Stimulated activated CD8-positive, alpha-beta memory T cell treated with anti-CD3 and anti-CD28 coated beads, Interleukin-2, amount 100 ng/mL, for 48 hours (primary cell): ENCODE measurements around the gene NTM.

Experiments used
- DNase-seq, 2 donors: peaks; one replicate each; pipeline ENCODE4 v3.0.0-alpha.2; 2020; ENCODE audit warnings: low read depth in 2 of 2

Gene NTM

DNA sequence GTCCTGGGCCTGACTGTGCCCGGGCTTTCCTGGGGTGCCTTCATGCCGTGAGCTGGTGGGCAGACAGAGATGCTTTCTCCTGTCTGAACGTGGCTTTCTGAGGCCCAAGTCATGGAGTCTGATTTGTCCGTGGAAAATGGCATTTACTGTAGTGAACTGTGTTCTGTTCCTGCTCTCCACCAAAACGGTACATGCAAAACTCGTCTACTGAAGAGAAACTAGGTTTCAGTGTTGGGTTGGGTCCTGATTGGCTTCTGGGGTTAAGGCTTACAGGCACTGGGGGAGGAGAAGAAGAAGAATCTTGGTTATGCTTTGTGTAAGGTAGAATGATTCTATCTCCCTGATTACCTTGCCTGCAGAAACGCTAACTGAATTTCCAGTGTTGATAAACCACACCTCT is 541.7 kb downstream of the NTM start:
- DNase-seq: no peak

DNA sequence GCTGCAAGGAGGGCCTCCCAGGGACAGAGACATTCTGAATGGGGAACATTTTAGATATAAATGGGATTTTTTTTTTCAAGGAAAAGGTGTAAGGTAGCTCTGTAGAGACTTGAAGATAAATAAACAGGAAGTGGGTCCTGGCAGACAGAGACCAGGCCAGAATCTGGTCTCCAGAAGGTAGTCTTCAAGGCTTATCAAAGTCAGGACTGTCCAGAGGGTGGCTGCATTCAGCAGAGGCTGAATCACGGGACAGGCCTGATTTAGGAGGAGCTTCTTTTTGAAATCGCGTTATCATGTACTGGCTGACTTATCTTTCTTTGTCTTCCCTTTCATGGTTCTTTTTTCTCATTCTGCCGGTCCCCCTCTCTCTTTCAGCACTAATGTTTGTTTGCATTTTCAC is 542.9 kb downstream of the NTM start:
- DNase-seq: no peak

DNA sequence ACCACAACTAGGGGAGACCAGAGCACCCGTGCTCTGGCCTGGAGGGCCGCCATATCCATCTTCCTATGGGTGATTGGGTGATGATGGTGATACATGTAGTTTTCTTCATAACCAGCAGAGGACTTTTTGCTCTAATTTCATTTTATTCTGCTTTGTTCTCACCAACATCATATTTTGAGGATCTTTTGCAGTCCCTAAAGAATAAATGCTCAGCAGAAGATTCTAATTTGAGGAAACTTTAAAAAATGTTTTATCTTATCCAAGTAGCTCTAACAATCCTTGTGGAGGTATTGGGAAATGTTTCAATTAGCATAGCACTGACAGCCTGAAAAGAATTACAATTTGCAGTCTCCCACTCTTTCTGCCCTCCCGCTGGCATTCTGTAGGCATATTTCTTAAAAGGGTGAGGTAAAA is 544.0 kb downstream of the NTM start:
- no peak for DNase-seq

DNA sequence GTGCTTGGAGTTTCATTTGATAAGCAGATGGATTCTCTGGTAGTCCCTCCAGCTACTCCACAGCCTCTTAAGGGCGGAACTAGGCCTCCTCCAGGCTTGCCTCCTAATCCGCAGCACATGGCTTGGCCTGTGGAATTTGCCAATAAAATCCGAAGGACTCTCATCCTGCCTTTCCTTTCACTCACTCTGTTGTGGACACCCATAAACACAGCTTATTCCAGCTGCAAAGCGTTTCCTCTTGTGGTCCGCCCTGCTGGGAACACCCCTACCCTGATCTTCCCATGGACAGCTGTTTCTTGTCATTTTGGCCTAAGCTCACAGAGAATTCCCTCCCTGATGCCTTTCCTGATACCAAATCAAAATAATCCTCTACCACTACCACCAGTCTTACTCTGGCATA is 546.2 kb downstream of the NTM start:
- no peak for DNase-seq

DNA sequence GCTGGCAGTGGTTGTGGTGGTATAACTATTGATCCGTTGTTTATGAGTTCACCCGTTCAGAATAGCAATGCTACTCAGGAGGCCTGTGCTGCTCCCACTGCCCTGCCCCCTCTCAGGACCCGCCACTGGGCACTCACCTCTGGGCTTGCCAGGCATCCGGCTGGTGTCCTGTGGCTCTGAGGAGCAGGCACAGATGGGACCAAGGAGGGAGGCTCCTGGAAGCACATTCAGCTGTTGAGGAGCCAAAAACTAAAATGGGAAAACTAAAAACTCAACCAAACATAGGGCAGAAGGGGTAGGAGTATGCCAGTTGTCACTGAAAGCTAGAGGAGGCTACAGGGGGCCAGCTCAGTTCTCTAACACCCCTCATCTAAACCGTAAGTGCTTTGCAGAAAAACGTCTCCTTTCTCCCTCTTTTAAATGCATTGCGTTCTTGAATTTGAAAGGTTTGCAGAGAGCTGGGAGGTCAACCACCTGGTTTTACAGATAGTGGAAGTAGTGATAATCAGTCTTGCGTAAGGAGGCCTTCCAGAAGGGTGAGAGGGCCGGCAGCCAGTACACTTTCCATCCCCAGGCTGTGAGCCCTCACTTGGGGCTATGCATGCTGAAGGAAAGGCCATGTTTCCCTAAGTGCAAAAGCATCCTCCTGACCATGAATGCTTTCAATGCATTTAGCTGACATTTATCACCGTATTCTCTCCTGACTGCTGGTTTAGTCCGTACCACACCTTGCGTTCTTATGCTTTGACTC is 547.4 kb downstream of the NTM start:
- no peak for DNase-seq

DNA sequence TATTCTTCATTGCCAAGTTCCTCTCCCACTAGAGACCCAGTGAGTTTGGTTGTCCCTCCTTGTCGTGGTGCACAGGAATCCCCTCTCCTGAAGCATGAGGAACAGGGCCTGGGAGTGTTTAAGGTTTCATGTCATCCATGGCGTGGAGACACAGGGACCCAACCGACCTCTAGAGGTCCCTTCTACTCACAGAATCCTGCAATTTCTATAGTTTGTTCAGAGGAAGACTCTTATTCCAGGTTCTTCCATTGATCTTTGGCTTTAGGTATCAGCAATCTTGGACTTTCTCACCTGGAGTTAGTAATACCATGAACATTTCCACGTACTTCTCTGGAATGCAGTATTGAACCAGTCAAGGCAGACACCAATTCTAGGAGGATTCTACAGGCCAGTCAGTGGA is 548.2 kb downstream of the NTM start:
- no peak for DNase-seq

DNA sequence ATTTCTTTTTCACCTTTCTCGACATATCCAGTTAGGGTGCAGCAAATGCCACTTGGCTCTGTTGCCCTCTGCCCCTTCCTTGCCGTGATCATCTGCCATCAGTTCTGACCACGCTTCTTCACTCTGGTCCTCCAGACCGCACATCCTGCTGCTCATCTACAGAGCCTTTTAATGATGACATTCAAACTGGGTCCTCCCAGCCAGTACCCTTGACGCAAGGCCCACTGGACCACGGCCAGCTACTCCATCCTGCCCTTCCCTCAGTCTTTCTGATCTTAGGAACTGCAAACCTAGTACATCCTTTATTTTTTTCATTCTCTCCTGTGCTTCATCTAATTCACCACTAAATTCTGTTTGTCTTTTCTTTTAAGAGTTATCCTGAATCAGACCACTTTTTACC is 551.8 kb downstream of the NTM start:
- no peak for DNase-seq

DNA sequence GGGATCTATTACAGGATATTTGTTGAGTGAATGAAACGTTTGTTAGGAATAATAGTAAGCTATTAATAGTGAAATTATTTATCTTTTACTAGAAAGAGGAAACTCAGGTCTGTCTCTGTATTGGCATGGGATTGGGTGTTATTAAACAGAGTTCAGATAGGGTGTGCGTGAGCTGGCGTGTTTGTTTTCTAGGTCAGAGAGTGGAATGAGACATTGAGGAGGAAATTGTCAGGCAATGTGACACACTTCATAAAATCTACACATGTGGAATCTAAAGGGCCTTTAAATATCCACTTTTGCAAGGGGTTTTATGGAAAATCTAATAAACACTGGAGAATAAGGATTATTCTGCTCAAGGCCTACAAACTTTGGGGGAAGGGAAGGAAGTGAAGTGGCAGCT is 552.9 kb downstream of the NTM start:
- DNase-seq: no peak

DNA sequence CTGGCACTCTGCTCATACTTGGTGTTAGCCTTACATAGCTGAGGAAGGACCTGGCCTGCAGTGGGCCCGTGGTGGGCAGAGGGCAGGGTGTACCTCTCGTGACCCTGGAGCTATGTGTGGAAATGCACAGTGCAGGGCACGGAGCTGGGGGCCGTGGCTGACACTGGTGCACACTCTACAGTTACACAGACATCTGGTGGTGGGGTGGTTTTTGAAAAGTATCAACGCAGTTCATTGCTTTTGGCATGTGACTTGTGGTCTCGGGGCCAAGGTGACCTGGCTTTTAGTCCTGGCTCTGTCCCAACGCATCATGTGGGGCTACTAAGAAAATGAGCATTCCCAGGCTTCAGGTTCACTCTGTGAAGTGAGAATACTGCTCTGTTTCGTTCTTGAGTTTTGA is 553.6 kb downstream of the NTM start:
- DNase-seq: no peak

DNA sequence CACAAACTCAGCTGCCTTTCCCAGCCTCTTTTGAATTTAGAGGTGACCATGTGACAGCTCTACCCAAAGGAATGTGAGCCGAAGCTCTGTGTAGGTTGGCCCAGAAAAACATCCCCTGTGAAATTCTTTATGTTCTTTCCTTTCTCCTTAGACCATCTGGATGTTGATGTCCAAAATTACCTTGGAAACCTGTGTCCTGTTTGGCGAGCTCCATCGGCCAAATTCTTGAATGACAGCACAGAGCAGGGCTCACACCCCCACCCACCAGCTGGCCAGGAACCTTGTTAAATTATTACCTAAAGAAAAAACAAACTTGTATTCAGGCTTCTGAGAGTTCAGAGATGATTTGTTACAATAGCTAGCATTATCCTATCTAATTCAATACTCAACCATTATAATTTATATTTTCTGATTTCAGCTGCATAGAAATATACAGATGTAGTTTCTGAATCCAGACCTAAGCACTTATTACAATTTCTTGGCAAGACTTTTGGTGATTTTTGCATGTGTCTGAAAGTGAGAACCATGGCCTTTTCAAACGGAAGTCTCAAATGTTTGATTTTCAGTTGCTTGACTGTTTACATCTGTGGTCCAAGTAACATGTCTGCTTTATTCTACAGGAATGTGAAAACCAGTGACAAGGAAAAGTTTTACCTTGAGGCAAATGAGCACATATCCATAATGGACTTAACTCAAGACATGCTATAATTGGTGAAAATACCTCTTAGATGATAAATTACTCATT is 554.2 kb downstream of the NTM start:
- DNase-seq: no peak

DNA sequence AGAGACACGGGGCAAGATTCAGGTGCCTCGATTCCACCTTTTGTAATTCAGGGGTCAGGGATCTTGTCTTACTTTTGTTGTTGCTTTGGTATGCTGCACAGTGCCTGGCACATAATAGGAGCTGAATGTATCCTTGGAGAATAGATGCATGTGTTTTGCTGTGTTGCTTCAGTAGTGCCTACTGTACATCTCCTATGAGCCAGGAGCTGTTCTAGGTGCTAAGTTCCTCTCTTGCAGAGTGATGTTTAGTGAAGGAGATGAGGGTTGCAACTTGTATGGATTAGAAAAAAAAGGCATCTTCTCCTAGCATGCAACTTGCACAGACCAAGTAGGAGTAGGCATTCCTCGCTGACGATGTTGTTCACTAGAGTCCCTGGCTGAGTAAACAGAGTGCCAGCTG is 555.4 kb downstream of the NTM start:
- DNase-seq: no peak

DNA sequence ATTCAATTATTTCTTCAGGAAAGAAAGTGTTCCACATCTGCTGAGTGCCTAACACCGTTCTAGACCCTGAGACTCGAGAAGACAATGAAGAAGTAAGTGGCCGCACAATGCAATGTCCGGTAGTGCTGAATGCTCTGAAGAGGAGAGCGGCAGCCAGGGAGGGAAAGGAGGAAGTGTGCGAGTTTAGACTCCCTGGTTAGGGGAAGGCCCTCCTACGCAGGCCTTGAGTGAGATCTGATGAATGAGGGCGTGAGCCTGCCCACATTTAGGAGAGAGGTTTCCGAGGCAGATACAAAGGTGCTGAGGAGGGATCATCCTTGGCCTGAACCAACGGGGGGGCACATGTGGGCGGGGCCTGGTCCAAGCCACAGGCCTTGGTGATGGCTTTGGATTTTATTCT is 558.6 kb downstream of the NTM start:
- no peak for DNase-seq

DNA sequence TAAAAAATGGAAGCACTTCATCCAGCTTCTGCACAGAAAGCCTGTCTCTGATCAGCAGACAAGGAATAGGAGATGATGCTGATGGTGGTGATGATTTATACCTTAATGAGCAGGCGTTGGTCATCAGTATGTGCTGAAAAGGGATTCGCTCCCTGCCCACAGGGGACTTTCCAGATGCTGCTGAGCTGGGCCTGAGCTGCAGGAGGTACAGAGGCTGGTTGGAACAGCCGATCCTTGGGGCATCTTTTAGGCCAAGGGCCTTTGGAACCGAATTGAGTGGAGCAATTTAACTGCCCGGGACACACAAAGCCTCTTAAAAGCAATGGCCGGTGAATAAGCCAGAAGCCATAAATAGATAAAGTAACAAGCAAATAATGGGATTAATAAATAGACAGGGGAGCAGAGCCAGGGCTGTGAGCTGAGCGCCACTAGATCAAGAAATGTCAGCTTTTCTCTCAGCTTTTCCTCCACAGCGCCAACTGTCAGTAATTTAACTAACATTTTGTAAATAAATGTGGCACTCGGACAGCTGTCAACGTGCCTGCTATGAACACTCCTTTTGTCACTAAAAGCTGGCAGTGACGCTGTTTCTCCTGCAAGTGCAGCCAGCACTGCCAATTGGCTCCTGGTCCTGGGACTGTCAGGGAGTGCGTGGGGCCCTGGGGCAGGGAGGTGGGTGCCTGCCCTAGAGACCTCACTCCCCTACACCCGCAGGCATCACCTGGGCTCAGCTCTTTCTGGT is 562.3 kb downstream of the NTM start:
- no peak for DNase-seq

DNA sequence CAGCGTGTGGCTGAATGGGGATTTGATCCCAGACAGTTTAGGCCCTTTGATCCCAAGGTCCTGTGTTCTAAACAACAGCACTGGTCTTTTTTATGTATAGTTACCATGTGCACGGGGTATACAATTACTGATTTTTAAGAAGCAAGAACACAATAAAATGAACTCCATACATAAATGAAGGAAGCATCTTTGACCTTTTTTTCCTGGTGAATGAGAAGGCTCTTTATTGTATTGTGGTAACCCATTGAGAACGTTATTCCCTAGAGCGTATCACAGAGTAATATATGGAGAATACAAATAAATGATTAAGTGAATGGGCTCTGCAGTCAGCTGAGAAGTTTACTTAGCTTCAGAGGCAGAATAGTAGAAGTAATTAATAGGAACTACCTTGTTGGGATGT is 563.6 kb downstream of the NTM start:
- no peak for DNase-seq

DNA sequence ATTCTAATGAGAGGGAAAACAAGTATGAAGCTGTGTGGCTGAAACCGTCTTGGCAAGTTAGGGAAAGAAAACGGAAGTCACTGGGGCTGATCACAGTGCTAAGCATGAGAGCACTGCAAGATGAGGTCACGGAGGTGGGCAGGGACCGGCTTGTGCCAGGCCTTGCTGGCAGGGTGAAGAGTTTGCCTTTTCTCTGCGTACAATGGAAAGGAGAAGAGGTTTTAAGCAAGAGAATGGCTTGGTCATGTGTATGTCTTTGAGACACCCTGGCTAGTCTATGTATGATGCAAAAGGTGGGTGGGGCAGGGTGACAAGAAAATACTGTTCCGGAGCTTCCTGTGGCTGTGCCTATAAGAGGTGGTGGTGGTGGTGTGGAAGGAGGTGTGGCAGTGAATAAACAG is 567.9 kb downstream of the NTM start:
- DNase-seq: no peak

DNA sequence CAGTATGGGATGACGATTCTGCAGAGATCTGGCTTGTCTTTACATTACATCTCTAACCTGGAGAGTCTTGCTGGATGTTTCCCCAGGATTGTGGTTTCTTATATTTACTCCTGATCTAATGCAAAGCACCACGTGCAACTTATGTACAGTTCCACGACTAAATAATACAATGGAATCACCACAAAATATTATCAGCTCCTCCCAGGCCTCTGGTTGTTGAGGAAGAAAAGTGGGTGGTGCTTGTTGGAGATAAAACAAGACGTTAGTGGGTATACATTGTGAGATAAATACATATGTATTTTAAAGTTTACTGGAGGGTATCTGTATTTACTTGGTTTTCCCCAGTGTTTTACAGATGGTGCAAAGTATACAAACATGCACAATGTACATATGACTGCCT is 569.7 kb downstream of the NTM start:
- DNase-seq: no peak

DNA sequence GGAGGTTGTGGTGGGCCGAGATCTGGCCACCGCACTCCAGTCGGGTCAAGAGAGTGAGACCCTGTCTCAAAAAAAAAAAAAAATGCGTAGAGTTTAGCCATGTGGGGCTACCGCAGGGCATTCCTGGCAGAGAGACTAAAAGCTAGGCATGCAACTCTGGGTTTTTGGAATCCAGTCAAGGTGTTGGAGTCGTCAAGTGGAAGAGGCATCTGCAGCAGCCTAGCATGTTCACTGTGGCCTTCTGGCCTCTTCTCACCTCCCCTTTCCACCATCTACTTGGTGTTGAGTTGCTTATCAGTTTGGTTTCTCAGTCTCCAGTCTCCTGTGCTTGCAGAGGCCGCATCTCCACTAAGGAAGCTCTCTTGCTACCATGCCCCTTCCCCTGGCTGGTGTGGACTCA is 572.5 kb downstream of the NTM start:
- no peak for DNase-seq

DNA sequence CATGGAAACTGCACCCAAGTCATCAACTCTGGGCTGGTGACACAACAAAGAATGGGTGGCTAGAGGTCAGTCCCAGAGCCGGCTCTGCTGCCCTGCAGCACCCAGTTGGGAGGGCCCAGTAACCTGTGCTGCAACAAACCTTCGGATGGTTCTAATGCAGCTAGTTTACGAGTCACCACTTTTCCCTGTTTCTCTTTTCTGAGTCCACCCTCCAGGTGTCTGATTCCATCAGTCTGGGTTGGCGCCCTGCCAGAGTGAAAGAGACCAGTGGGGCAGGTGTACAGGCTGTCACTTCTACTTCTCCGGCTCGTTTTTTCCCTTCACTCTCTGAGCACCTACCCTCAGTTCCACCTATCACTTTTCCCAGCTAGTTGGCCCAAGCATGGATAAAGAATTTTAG is 572.9 kb downstream of the NTM start:
- DNase-seq: no peak

DNA sequence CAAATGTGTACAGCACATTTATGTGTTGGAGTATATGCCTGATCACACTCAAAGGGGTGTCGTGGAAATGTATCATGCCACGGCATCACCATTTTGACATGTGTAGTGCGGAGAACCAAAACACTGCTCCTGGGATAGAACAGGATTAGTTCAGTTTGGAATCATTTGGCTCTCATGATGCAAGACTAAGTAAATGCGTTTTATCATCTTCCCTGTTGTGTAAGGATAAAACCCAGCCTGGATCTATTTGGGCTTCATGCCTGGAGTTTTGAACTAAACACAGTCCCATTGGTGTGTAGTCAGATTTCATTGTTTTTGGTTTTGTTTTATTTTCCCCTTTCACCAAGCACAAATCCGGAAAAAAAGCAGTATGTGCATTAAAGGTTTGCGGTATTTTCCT is 574.3 kb downstream of the NTM start:
- DNase-seq: no peak

DNA sequence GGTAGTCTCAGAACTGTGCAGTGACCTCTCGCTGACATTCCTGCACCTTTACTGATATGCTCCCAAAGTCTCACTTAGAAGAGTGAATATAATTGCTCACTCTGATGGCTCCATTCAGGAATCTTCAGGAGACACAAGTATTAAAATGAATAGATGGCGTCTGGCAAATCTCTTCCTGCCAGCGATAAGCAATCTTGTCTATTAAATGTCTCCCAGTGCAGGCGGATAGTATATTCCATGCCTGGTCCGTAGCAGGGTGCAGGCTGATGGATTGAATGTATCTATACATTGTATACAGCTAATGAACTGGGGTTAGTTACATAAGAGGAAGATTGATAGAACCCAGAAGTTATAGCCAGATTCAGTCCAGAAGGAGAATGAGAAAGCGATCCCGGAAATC is 575.3 kb downstream of the NTM start:
- DNase-seq: no peak

DNA sequence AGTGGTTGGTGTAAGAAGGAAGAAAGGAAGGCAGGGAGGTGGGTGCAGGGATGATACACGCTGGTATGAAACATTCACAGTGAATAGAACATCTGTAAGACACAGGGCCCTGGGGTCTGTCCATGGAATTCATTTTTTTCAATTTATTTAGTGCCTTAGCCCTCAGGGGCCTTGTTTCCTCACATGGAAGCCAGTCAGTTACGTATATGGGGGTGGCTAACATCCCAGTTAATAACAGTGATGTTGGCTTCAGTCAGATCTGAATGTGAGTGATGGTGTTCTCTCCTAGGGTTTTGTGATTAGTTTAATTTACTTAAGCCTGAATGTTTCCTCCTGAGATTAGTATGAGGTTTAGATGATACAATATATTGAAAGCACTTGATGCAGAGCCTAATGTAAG is 577.1 kb downstream of the NTM start:
- no peak for DNase-seq

DNA sequence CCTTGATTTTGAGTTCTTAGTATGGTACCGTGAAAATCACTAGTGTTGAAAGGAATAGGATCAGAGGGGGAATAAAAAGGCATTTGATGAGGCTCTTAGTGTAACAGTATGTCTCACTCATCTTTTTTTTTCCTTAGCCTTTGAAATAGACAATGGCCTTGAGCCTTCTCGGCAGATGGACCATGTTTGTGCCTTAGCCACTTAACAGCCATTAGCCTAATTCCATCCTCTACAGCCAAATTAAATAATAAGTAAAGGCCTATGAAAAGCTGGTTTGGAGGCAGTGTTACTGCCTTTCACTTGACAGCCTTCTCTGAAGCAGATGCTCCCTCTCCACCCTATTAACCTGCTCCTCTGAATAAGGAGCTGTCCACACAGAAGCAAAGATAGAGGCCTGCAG is 580.7 kb downstream of the NTM start:
- no peak for DNase-seq

DNA sequence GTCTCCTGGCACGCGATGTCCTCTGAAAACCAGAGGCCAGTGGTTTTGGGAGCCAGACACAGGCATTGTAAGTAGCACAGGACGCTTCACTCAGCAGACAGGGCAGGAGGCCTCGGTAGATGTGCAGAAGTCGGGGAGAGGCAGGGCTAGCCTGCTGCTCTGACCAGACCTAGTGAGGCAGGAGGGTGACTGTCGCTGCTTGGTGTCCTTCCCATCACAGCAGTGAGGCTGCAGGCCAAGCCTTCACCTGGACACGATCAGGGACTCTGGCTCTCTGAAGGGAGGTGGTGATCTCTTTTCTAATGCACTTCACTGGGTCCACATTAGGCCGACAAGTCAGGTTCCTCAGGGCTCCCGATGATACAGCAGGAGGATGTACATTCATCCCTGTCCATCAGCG is 583.7 kb downstream of the NTM start:
- no peak for DNase-seq
